Stomach (tissue), 9 donors: ENCODE results near the gene KCNJ18. TPM values are rescaled to one million over a fixed set of nuclear protein-coding genes. Genes with fewer than 3 reads are reported as not detected.
"Not testable (repeated sequence)": the region's sequence is repeated elsewhere in the genome, so short reads cannot be mapped to it uniquely, and the experiment has no call there.

ENCODE experiments used
- DNase-seq, 2 donors: peaks; one replicate each; pipeline versions ENCODE4 v3.0.0 to v3.0.0-alpha.2; 2013 to 2019
- H3K27ac ChIP-seq, 5 donors: fragments of 200-600 bp in 4 of 5; sonication (generic) in 4 of 5; one replicate each; pipeline ENCODE4 v1.5.1; 2013 to 2019; ENCODE audit warnings: mild to moderate bottlenecking in 1 of 5, moderate library complexity in 1 of 5
- H3K27me3 ChIP-seq, 3 donors: fragments of 200-600 bp; sonication (generic); one replicate each; pipeline ENCODE4 v1.5.1; 2017 to 2019; ENCODE audit warnings: mixed run types in 1 of 3
- H3K36me3 ChIP-seq, 4 donors: fragments of 200-600 bp; sonication (generic); 1 replicate in 3 of 4; 2 replicates in 1 of 4; pipeline ENCODE4 v1.5.1; 2016 to 2019
- H3K4me1 ChIP-seq, 4 donors: fragments of 200-600 bp; sonication (generic); one replicate each; pipeline ENCODE4 v1.5.1; 2016 to 2019
- H3K4me3 ChIP-seq, 4 donors: fragments of 200-600 bp; sonication (generic) in 3 of 4; one replicate each; pipeline ENCODE4 v1.5.1; 2016 to 2019; ENCODE audit warnings: mild to moderate bottlenecking in 1 of 4
- H3K9me3 ChIP-seq, 4 donors: fragments of 200-600 bp; sonication (generic); one replicate each; pipeline ENCODE4 v1.5.1; 2016 to 2019
- EP300 ChIP-seq: sonication (generic); formaldehyde crosslinking; IDR thresholded peaks from one replicate; pipeline ENCODE4 v1.6.1; 2017; ENCODE audit warnings: antibody characterized with exemption
- POLR2A ChIP-seq, 4 donors: fragments of 450-650 bp; IDR thresholded peaks; one replicate each; pipeline ENCODE4 v1.6.1; 2016; ENCODE audit warnings: antibody characterized with exemption in 4 of 4, control low read depth in 2 of 4, mild to moderate bottlenecking in 1 of 4, moderate library complexity in 1 of 4
- POLR2AphosphoS5 ChIP-seq, 3 donors: sonication (generic); formaldehyde crosslinking; IDR thresholded peaks; one replicate each; pipeline ENCODE4 v1.6.1; 2016; ENCODE audit warnings: antibody characterized with exemption in 3 of 3
- WGBS, 5 donors: extraction: QIAGEN DNeasy Blood & Tissue Kit in 3 of 5; methylation state at CpG; one replicate each; pipeline versions ENCODE4 v1.1.5 to v1.1.7; 2013 to 2018; 5-methylcytosine and 5-hydroxymethylcytosine counted together
- intact Hi-C: fragments of 100-400 bp; cut with DNase I; formaldehyde crosslinking; loops from one replicate; pipeline ENCODE4 v1.15.1; 2023; ENCODE audit warnings: low total_unique reads
- polyA plus RNA-seq, 3 donors: library from polyadenylated mRNA; stranded (reverse); fragments of 200-250 nt; gene quantifications; one replicate each; pipeline ENCODE4 v1.2.3, GENCODE V29; 2013
- total RNA-seq, 5 donors: library from RNA; depleted of rRNA; stranded (reverse); fragments of >200 nt; gene quantifications; one replicate each; pipeline versions ENCODE4 v1.1.0 to v1.2.3, GENCODE V29; 2014 to 2016
- TF ChIP-seq, protein P1 (sequence below), 7 experiments: fragments of 450-650 bp in 4 of 7; fragments of 200-600 bp in 3 of 7; sonication (generic) in 3 of 7; IDR thresholded peaks; one replicate each; pipeline ENCODE4 v1.5.1; 2016 to 2019; ENCODE audit warnings: antibody characterized with exemption in 7 of 7, control low read depth in 2 of 7, mild to moderate bottlenecking in 1 of 7
- donor health status: healthy with polysubstance abuse.
- donor health status: Bipolar disorder and iron deficiency.
- donor health status: healthy.

The KCNJ18 gene
- total and polyA plus RNA-seq, 8 donors: not detected

- intact Hi-C loops: no loop called here
- TF ChIP-seq, protein P1, sequence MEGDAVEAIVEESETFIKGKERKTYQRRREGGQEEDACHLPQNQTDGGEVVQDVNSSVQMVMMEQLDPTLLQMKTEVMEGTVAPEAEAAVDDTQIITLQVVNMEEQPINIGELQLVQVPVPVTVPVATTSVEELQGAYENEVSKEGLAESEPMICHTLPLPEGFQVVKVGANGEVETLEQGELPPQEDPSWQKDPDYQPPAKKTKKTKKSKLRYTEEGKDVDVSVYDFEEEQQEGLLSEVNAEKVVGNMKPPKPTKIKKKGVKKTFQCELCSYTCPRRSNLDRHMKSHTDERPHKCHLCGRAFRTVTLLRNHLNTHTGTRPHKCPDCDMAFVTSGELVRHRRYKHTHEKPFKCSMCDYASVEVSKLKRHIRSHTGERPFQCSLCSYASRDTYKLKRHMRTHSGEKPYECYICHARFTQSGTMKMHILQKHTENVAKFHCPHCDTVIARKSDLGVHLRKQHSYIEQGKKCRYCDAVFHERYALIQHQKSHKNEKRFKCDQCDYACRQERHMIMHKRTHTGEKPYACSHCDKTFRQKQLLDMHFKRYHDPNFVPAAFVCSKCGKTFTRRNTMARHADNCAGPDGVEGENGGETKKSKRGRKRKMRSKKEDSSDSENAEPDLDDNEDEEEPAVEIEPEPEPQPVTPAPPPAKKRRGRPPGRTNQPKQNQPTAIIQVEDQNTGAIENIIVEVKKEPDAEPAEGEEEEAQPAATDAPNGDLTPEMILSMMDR (IDR thresholded peaks at IDR 0.05): no peak
- no peak for TF ChIP-seq EP300
- TF ChIP-seq POLR2AphosphoS5 (IDR thresholded peaks at IDR 0.05): no peak
- no peak for TF ChIP-seq POLR2A (IDR thresholded peaks at IDR 0.05)
- 76 to 84% (median 77%) methylated on average over 17 of the region's 17 CpGs for WGBS, 5 donors
- peaks cover 0 to 12% (median 9%) of the 10 kb centered on the region in 4 donors for H3K9me3 ChIP-seq
- no peak overlapping the region for H3K4me3 ChIP-seq
- H3K4me1 ChIP-seq: no peaks in the 10 kb centered on the region
- H3K27ac ChIP-seq: no peak overlapping the region
- H3K27me3 ChIP-seq: peaks cover 0 to 20% (median 0%) of the 10 kb centered on the region in 3 donors
- no peak for DNase-seq
- no peaks in the 10 kb centered on the region for H3K36me3 ChIP-seq
Measured at GRCh38 chr17:21677911-21678310, 14.4 kb upstream of the KCNJ18 start.

- intact Hi-C loops: no loop called here
- no peak overlapping the region for H3K27ac ChIP-seq
- H3K27me3 ChIP-seq: peaks cover 0 to 20% (median 0%) of the 10 kb centered on the region in 3 donors
- peaks cover 0 to 11% (median 9%) of the 10 kb centered on the region in 4 donors for H3K9me3 ChIP-seq
- WGBS, 5 donors: 49 to 79% (median 64%) methylated on average over 35 to 42 of the region's 42 CpGs
- no peaks in the 10 kb centered on the region for H3K4me1 ChIP-seq
- no peak overlapping the region for H3K4me3 ChIP-seq
- no peak for DNase-seq
- TF ChIP-seq, protein P1 (IDR thresholded peaks at IDR 0.05): no peak
- no peak for TF ChIP-seq POLR2AphosphoS5 (IDR thresholded peaks at IDR 0.05)
- TF ChIP-seq POLR2A (IDR thresholded peaks at IDR 0.05): no peak
- TF ChIP-seq EP300: no peak
- no peaks in the 10 kb centered on the region for H3K36me3 ChIP-seq
Measured at GRCh38 chr17:21678393-21679081, 13.8 kb upstream of the KCNJ18 start.

- Histone ChIP-seq H3K4me1 (no peaks in the 10 kb centered on the region), H3K27ac (no peak overlapping the region), H3K4me3 (no peak overlapping the region), H3K36me3 (no peaks in the 10 kb centered on the region), H3K9me3 (peaks cover 0 to 5% (median 1%) of the 10 kb centered on the region in 4 donors), H3K27me3 (peaks cover 0 to 17% (median 0%) of the 10 kb centered on the region in 3 donors)
- TF ChIP-seq POLR2A (IDR thresholded peaks at IDR 0.05): no peak
- no peak for TF ChIP-seq EP300
- TF ChIP-seq POLR2AphosphoS5 (IDR thresholded peaks at IDR 0.05): no peak
- TF ChIP-seq, protein P1 (IDR thresholded peaks at IDR 0.05): no peak
- 64 to 90% (median 78%) methylated on average over 48 to 62 of the region's 62 CpGs for WGBS, 5 donors
- DNase-seq: no peak
- intact Hi-C loops: no loop called here
Measured at GRCh38 chr17:21679256-21680146, 12.8 kb upstream of the KCNJ18 start.

GRCh38 chr17:21680366-21680765 is 12.0 kb upstream of the KCNJ18 start:
- TF ChIP-seq POLR2A (IDR thresholded peaks at IDR 0.05): no peak
- TF ChIP-seq, protein P1 (IDR thresholded peaks at IDR 0.05): no peak
- no peak for TF ChIP-seq POLR2AphosphoS5 (IDR thresholded peaks at IDR 0.05)
- no peak for TF ChIP-seq EP300
- peaks cover 0 to 16% (median 0%) of the 10 kb centered on the region in 3 donors for H3K27me3 ChIP-seq
- 79 to 89% (median 81%) methylated on average over 19 of the region's 19 CpGs for WGBS, 5 donors
- H3K4me1 ChIP-seq: no peaks in the 10 kb centered on the region
- H3K27ac ChIP-seq: no peak overlapping the region
- intact Hi-C loops: no loop called here
- no peaks in the 10 kb centered on the region for H3K9me3 ChIP-seq
- H3K36me3 ChIP-seq: no peaks in the 10 kb centered on the region
- H3K4me3 ChIP-seq: no peak overlapping the region
- DNase-seq: no peak

- WGBS, 5 donors: 58 to 78% (median 66%) methylated on average over 24 to 42 of the region's 42 CpGs
- H3K9me3 ChIP-seq, H3K36me3 ChIP-seq, intact Hi-C loops, DNase-seq, H3K4me1 ChIP-seq, H3K4me3 ChIP-seq, H3K27ac ChIP-seq: not testable (repeated sequence)
- peaks cover 0 to 16% (median 0%) of the 10 kb centered on the region in 3 donors for H3K27me3 ChIP-seq
Measured at GRCh38 chr17:21680850-21681351, 11.4 kb upstream of the KCNJ18 start.

DNA sequence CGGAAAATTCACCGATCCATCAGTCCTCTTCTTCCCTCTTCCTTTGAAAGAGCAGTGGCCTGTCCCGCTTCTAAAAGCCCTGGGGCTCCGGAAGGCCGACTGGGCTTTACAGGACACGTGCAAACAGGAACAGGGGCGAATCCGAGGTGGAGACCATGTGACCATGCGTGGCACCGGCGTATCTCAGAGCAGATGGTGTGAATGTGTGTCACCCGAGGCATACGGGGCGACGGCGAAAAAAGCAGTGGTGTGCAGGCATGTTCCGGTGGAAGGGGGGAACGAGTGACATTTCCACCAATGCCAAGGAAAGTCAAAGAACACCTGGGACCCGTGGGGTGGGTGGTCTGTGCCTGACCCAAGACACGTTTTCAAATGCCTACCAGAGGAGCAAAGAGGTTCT is 10.7 kb upstream of the KCNJ18 start:
- H3K4me1 ChIP-seq, H3K9me3 ChIP-seq, H3K36me3 ChIP-seq, H3K4me3 ChIP-seq, intact Hi-C loops, DNase-seq, H3K27ac ChIP-seq: not testable (repeated sequence)
- WGBS, 5 donors: 79 to 91% (median 82%) methylated on average over 18 to 20 of the region's 20 CpGs
- H3K27me3 ChIP-seq: peaks cover 0 to 12% (median 0%) of the 10 kb centered on the region in 3 donors

GRCh38 chr17:21682130-21682529 is 10.2 kb upstream of the KCNJ18 start:
- H3K36me3 ChIP-seq, H3K4me1 ChIP-seq, intact Hi-C loops, H3K27me3 ChIP-seq, H3K27ac ChIP-seq, DNase-seq, H3K9me3 ChIP-seq, H3K4me3 ChIP-seq: not testable (repeated sequence)
- WGBS, 5 donors: 86 to 95% (median 90%) methylated on average over 8 to 35 of the region's 36 CpGs
